Measurements from ENCODE around the gene GALNTL6.

GALNTL6 gene

DNA sequence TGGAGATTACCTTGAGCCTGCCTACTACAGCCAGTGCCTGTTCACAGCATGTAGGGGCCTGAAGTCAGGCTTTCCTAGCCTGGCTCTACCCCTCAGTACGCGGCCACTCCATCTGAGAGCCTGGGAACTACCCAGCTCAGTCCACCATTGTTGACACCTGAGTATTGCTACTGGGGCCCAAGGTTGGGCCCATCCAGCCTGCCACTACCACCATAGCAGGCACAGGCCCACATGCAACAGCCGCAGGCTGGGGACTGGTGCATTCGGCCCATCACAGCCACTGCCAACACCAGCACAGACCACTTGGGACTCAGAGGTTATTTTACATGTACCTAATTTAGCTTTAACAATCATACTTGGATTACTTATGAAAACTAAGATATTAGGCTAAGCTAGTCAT, 314.0 kb downstream of the GALNTL6 start:
- no peak for DNase-seq

DNA sequence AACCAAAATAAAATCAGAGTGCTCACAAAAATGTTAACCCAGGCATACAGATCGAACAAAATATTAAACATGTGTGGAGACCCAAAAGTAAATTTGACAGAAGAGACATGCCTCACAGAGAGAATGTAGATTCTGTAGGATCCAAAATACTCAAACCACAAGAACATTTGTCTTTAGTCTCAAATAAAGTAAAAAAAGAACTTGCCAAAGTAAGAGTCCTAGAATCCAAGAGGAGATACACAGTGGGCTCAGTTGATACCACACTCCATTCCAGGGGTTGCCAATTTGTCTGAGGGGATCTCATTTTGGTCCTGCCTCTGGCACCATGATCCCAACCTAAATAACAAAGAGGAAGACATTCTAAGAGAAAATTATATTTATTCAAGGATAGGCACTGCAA, 316.4 kb downstream of the GALNTL6 start:
- no peak for DNase-seq

- no peak for DNase-seq
Measured at GRCh38 chr4:172134521-172134920, 321.3 kb downstream of the GALNTL6 start.

- DNase-seq: peak; percentile 61
Measured at GRCh38 chr4:172141025-172141424, 327.8 kb downstream of the GALNTL6 start.

GRCh38 chr4:172142281-172142741, 329.1 kb downstream of the GALNTL6 start:
- DNase-seq: no peak

GRCh38 chr4:172143605-172144314, 330.6 kb downstream of the GALNTL6 start:
- no peak for DNase-seq

DNA sequence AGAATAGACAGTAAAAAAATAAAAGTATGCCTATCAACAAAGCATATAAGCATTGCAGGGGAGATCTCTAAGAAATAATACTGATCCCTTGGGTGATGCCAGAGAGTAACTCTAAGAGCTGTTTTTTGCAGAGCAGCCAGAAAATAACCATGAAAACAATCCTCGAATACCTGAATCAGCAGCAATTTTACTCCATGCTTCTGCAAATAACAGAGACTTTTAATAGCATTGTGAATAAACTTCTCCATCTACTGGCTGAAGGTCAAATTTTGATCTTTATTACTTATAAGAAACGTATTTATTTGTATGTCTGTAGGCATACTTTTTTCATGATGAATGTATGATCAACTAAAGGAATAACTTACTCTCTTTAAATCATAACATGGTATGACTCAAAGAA, 334.5 kb downstream of the GALNTL6 start:
- no peak for DNase-seq

- DNase-seq: no peak
Measured at GRCh38 chr4:172149329-172149728, 336.1 kb downstream of the GALNTL6 start.

- DNase-seq: no peak
Measured at GRCh38 chr4:172152284-172152683, 339.1 kb downstream of the GALNTL6 start.

DNA sequence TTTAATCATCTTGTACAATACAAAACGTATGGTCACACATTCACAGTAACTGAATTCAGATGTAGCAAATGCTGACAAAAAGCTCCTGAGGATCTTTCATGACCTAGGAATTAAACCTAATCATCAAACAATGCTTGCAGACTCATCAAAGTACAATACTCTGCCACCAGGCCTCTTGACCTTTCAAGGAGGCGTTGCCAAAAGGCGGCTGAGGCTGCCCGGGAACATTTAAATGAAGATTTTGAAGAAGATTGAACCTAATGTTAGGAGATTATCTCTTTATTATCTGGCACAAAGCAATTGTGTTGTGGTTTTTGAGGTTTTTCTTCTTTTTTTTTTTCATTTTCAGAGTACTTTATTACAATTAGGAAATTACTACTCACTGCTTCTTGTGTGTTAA, 340.5 kb downstream of the GALNTL6 start:
- DNase-seq: no peak

DNA sequence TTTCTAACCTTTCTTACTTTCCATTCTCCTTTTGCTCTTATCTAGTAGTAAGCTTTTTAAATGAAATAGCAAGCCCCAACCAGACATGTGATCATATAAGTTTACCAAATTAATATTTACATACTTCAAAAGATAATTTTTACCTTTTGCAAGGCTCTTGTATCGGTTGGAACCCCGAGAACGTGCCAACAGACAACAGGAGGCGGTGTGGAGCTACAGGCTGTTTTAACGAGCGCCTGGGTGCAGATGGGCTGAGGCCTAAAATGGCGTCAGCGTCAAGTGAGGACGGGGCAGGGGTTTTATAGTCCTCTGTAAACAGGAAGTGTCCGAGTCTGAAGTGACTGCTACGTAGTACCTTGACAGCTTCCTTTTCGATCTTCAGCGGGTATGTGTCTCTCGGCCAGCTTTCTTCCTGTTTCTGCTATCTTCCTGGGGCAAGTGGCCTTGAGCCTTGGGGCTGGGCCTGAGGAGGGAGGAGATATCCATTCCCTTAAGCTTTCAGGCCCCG, 342.7 kb downstream of the GALNTL6 start:
- no peak for DNase-seq

DNA sequence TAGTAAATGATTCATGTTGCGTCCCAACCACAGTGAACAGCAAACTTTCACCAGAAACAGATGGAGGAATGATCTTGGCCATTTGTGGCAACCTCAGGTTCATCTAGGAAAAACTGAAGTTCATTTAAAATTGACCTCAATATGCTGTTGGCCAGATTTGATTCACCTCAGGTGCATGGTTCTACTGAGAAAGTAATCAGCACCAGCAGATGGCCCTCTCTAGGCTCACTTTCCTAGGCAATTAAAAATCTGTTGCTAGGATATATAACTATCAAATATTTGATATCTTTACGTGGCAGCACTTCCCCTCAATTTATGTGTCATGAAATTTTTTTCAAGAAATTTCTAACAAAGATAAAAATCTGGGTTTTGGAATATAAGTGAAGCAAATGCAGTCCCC, 344.7 kb downstream of the GALNTL6 start:
- no peak for DNase-seq

DNA sequence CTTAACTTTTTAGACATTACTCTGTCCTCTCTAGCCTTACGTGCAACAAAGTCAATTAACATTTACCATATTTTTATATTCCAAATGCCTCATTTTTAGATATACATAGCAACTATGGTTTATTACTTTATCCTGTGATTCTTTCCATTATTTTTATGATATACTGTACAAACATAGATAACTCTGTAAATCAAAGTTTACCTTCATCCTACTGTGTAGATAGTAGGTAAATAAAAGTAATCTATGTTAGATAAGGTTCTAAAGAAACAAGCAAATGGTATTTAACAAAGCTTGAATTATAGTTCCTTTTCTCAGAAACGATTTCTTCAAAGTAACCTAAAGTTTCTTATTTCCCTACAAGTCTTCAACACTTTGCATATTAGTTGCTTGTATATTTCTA, 350.0 kb downstream of the GALNTL6 start:
- DNase-seq: no peak

GRCh38 chr4:172168888-172169287, 355.7 kb downstream of the GALNTL6 start:
- no peak for DNase-seq

- DNase-seq: no peak
Measured at GRCh38 chr4:172169871-172170270, 356.7 kb downstream of the GALNTL6 start.

GRCh38 chr4:172173206-172173605, 360.0 kb downstream of the GALNTL6 start:
- no peak for DNase-seq

DNA sequence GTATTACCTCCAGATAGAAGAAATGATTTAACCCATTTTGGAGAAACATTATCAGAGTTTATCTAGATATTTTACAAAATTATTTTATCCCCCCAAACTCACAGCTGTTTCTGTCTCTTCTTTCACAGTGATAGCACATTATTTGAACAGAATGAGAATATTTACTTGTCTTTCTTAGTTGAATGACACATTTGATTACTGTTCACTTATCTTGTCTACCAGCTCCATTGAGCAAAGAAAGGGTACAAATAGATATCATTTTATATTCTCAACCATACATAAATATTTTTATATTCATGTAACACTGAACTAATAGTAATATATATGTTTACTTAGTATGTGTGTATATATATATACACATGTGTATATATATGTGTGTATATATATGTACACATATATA, 364.2 kb downstream of the GALNTL6 start:
- no peak for DNase-seq

DNA sequence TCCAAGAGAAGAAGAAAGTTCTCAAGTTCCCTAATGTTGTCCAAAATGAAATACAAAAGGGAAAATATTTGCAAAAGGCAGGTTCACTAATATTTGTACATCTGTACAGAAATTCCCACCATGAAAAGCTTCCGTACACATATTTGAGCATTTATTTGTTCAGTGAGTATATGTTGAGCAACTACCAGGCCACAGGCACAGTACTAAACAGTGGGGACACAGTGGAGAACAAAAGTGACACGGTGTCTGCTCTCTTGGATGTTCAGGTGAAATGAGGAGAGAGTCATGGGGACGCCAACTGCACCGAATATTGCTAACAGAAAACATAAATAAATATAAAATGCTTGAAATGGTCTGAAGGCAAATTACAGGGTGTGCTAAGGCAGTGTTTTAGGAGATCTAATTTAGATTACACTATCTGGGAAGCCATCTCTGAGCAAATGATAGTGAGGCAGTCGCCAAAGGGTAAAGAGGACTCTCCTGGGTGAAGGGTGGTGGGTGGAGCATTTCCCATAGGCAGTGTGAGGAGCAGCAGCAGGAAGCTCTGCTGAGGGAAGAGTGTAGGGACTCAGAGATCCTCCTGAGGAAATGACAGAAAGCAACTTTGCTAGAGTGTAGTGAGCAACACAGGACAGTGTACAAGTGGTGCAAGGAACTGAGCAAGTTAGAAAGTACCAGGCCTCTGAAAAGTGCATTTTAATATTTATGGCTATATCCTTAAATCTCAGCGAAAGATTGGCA, 375.2 kb downstream of the GALNTL6 start:
- peak; percentile 5 for DNase-seq

DNA sequence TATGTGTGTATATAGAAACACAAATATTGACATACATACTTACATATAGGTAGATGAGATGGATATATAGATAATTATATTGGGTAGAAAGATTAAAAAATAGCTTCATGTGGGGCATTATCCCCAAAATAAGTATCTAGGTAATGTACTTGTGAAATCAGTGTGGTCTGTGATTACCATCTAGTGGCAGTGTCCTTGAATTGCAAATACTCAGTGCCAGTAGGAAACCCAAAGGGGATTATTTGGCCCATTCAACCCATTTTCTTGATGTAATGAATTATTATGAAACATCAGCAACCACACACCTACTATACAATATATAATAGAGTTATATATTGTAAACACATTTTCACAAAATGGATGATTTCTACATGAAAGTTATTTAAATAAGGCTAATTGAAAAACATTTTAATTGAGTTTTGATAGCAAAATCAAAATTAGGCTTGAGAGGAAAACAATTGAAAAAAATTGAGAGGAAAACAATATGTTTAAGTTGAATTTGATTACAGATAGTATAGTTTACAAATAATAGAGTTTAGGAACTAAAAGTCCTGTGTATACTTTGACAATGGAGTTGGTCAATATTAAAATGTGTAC, 389.4 kb downstream of the GALNTL6 start:
- DNase-seq: peak; percentile 13

DNA sequence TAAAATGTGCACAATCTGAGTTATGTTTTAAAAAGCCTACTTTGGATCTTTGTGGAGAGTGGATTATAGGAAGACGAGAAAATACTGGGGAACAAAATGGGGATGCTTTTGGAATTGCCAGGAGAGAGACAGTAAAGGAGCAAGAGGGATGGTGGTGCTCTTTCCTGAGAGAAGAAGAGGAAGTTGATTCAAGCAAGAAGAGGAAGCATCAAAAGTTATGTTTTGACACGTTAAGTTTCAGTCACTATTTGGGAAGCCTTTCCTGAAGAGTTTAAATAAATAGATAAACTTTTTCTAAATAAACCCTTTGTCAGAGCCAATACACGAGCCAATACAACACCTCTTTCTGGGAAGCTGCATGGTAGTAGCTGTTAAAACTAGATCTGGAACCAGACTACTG, 394.1 kb downstream of the GALNTL6 start:
- no peak for DNase-seq

DNA sequence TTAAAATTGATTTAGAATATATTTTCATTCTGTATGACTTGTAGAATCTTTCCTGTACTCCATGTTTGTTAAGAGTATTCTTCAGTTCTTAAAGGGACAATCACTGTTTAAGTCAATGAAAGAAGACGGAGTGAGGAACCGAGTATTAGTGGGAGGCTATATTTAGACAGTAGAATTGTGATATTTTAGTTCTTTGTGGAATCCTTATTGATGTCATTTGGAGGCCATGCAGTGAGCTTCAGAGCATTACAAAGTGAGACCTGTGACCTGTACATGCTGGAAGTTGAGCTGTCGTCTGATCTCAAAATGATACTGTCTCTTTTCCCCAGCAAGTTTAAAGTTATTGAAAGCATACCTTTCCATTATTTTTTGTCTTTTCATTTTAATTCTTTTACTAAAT, 394.7 kb downstream of the GALNTL6 start:
- no peak for DNase-seq

DNA sequence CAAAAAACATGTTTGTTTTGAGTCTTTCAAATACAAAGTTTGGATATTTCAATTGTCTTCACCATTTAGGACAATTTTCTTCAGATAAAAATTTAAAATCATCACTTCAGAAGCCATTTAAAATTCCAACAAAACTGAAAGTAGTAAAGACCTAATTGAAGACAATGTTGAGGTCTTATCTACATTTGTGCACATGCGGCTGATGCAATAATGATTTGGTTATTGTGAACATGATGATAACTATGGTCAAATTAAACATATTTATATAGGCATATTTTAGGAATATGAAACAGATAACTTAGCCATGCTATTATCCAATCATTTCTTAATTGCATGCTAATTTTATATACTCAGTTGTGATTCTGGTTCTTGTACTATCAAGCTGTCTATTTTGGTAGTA, 407.5 kb downstream of the GALNTL6 start:
- no peak for DNase-seq

DNA sequence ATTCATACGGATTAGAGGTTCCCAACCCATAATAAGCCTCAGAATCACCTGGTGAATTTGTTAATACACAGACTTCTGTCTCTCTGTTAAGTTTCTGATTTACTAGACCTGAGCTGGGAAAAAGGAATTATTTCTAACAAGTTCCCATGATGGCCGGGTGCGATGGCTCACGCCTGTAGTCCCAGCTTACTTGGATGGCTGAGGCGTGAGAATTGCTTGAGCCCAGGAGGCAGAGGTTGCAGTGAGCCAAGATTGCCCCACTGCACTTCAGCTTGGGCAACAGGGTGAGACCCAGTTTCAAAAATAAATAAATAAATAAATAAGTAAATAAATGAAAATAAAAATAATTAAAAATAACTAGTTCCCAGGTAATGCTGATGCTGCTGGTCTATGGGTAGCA, 412.3 kb downstream of the GALNTL6 start:
- DNase-seq: no peak

- DNase-seq: no peak
Measured at GRCh38 chr4:172232966-172233365, 419.8 kb downstream of the GALNTL6 start.

Measured in DMS153 (cell line).